Fibroblast of lung (primary cell): ENCODE measurements around the gene BABAM2. TPM values are rescaled to one million over a fixed set of nuclear protein-coding genes. Genes with fewer than 3 reads are reported as not detected.

ENCODE experiments used
- DNase-seq, 2 donors: peaks; one replicate each; pipeline versions ENCODE4 v3.0.0 to v3.0.0-alpha.2; 2010; ENCODE audit warnings: low read depth in 2 of 2
- H2AFZ ChIP-seq: 2 replicates; pipeline ENCODE4 v1.5.1; 2012; ENCODE audit warnings: low read length, control low read depth, inconsistent platforms
- H3K27ac ChIP-seq: 2 replicates; pipeline ENCODE4 v1.5.1; 2011; ENCODE audit warnings: low read length, control low read depth; ENCODE audit not compliant: insufficient read depth
- H3K27me3 ChIP-seq: 2 replicates; pipeline ENCODE4 v1.5.1; 2011; ENCODE audit warnings: mild to moderate bottlenecking, low read length; ENCODE audit not compliant: control insufficient read depth, insufficient read depth
- H3K36me3 ChIP-seq: 2 replicates; pipeline ENCODE4 v1.5.1; 2011; ENCODE audit warnings: low read length; ENCODE audit not compliant: control insufficient read depth, insufficient read depth
- H3K4me1 ChIP-seq: 2 replicates; pipeline ENCODE4 v1.5.1; 2011; ENCODE audit warnings: low read length; ENCODE audit not compliant: control insufficient read depth, insufficient read depth; ENCODE audit errors: extremely low read depth
- H3K4me2 ChIP-seq: 2 replicates; pipeline ENCODE4 v1.5.1; 2011; ENCODE audit warnings: low read length, control low read depth; ENCODE audit not compliant: insufficient read depth; ENCODE audit errors: extremely low read depth
- H3K4me3 ChIP-seq, 4 experiments: fragments of 200-600 bp in 1 of 4; sonication (generic) in 1 of 4; replicated peaks in 1 of 4; 2 replicates each; pipeline ENCODE4 v1.5.1; 2011 to 2016; ENCODE audit warnings: low read length in 4 of 4, low read depth in 3 of 4, mild to moderate bottlenecking in 3 of 4, control low read depth in 2 of 4, inconsistent platforms in 1 of 4, mixed read lengths in 1 of 4; ENCODE audit not compliant: insufficient read depth in 1 of 4; ENCODE audit errors: control extremely low read depth in 1 of 4
- H3K79me2 ChIP-seq: 2 replicates; pipeline ENCODE4 v1.5.1; 2012; ENCODE audit warnings: mild to moderate bottlenecking, low read length, inconsistent platforms; ENCODE audit not compliant: control insufficient read depth, insufficient read depth
- H3K9ac ChIP-seq: 2 replicates; pipeline ENCODE4 v1.5.1; 2011; ENCODE audit warnings: mild to moderate bottlenecking, low read length, control low read depth; ENCODE audit not compliant: insufficient read depth
- H3K9me3 ChIP-seq: 2 replicates; pipeline ENCODE4 v1.5.1; 2012; ENCODE audit warnings: low read depth, low read length; ENCODE audit not compliant: control insufficient read depth, insufficient read depth
- H4K20me1 ChIP-seq: 2 replicates; pipeline ENCODE4 v1.5.1; 2011; ENCODE audit warnings: low read length; ENCODE audit not compliant: control insufficient read depth, insufficient read depth; ENCODE audit errors: extremely low read depth
- CTCF ChIP-seq, 2 donors: IDR thresholded peaks in 1 of 2; conservative IDR thresholded peaks in 1 of 2; 1 replicate in 1 of 2; 2 replicates in 1 of 2; pipeline ENCODE4 v1.5.1; 2011 to 2012; ENCODE audit warnings: low read length in 2 of 2, control low read depth in 1 of 2, inconsistent platforms in 1 of 2, low read depth in 1 of 2, mild to moderate bottlenecking in 1 of 2
- EZH2 ChIP-seq: IDR thresholded peaks from 2 replicates; pipeline ENCODE4 v1.5.1; 2012; ENCODE audit warnings: low read length, control low read depth, mild to moderate bottlenecking; ENCODE audit errors: missing control alignments
- polyA plus RNA-seq, 2 donors: library from polyadenylated mRNA; depleted of rRNA in 1 of 2; stranded (reverse) in 1 of 2; unstranded in 1 of 2; fragments of >200 nt; gene quantifications; 2 replicates each; pipeline ENCODE4 v1.2.1, GENCODE V29; 2011 to 2012; ENCODE audit warnings: missing spikeins in 1 of 2
- total RNA-seq: library from RNA; depleted of rRNA; stranded (reverse); fragments of >200 nt; gene quantifications from 2 replicates; pipeline ENCODE4 v1.2.1, GENCODE V29; 2014

The BABAM2 gene
- total and polyA plus RNA-seq, 2 donors (not counting 1 experiment from before 2014, with no cell fraction given): 25.6 to 33.4 TPM

GRCh38 chr2:27980242-27980641, 89.7 kb downstream of the BABAM2 start:
- Histone ChIP-seq H3K4me1 (peaks cover 8% of the 10 kb centered on the region), H3K4me3 (no peak overlapping the region), H3K4me2 (no peak overlapping the region)

GRCh38 chr2:27984153-27984552, 93.6 kb downstream of the BABAM2 start:
- DNase-seq: no peak
- TF ChIP-seq CTCF (conservative IDR thresholded peaks at IDR 0.05 in 1 of 2, IDR thresholded peaks at IDR 0.05 in 1 of 2; ENCODE audit: low read depth in 1 of 2, low read length in 2 of 2): no peak
- TF ChIP-seq EZH2: no peak
- Histone ChIP-seq H3K27ac (no peak overlapping the region), H4K20me1 (no peaks in the 10 kb centered on the region), H3K4me1 (no peaks in the 10 kb centered on the region), H3K9me3 (no peaks in the 10 kb centered on the region), H3K4me2 (no peak overlapping the region), H3K27me3 (no peaks in the 10 kb centered on the region), H3K79me2 (no peaks in the 10 kb centered on the region), H3K9ac (no peak overlapping the region), H2AFZ (no peak overlapping the region), H3K36me3 (no peaks in the 10 kb centered on the region), H3K4me3 (no peak overlapping the region)

More at GRCh38 chr2:27980242-27980641, 89.7 kb downstream of the BABAM2 start:
- H3K36me3 ChIP-seq: no peaks in the 10 kb centered on the region
- H3K27me3 ChIP-seq: no peaks in the 10 kb centered on the region
- no peak overlapping the region for H3K9ac ChIP-seq
- H3K9me3 ChIP-seq: no peaks in the 10 kb centered on the region
- H2AFZ ChIP-seq: no peak overlapping the region
- no peaks in the 10 kb centered on the region for H4K20me1 ChIP-seq
- H3K79me2 ChIP-seq: no peaks in the 10 kb centered on the region
- no peak for TF ChIP-seq EZH2
- no peak for TF ChIP-seq CTCF (conservative IDR thresholded peaks at IDR 0.05 in 1 of 2, IDR thresholded peaks at IDR 0.05 in 1 of 2; ENCODE audit: low read depth in 1 of 2, low read length in 2 of 2)
- H3K27ac ChIP-seq: no peak overlapping the region
- no peak for DNase-seq

- no peaks in the 10 kb centered on the region for H3K36me3 ChIP-seq
- H3K4me1 ChIP-seq: peaks cover 4% of the 10 kb centered on the region
- peak overlapping the region; percentile 54 for H3K4me2 ChIP-seq
- no peaks in the 10 kb centered on the region for H3K79me2 ChIP-seq
- H3K9ac ChIP-seq: no peak overlapping the region
- no peak overlapping the region for H2AFZ ChIP-seq
- no peaks in the 10 kb centered on the region for H3K27me3 ChIP-seq
- no peak overlapping the region for H3K27ac ChIP-seq
- no peaks in the 10 kb centered on the region for H3K9me3 ChIP-seq
- peak overlapping the region in 1 of 4 experiments; percentile 39 for H3K4me3 ChIP-seq
- TF ChIP-seq CTCF (conservative IDR thresholded peaks at IDR 0.05 in 1 of 2, IDR thresholded peaks at IDR 0.05 in 1 of 2; ENCODE audit: low read depth in 1 of 2, low read length in 2 of 2): no peak
- no peak for TF ChIP-seq EZH2
- no peaks in the 10 kb centered on the region for H4K20me1 ChIP-seq
- DNase-seq: no peak
Observed at GRCh38 chr2:27988306-27988705, 97.8 kb downstream of the BABAM2 start.
